ENCODE measurements around the gene IPO11. TPM values are rescaled to one million over a fixed set of nuclear protein-coding genes. Genes with fewer than 3 reads are reported as not detected.

Gene IPO11
- total RNA-seq, 1 donor from 2014 or later = 41.0 TPM

- no peak for TF ChIP-seq CTCF (conservative IDR thresholded peaks at IDR 0.05)
- Mint-ChIP-seq H3K9me3 (no peaks in the 10 kb centered on the region), H3K27me3 (no peaks in the 10 kb centered on the region), H3K4me3 (no peak overlapping the region), H3K4me1 (ENCODE audit: unreplicated experiment) (peaks cover 3% of the 10 kb centered on the region), H3K36me3 (peaks cover 23% of the 10 kb centered on the region), H3K27ac (no peak overlapping the region)
- DNase-seq (ENCODE audit: extremely low spot score, unreplicated experiment) = no peak
These were observed 36.0 kb downstream of the IPO11 start for GRCh38 chr5:62448528-62448927.

- peaks cover 28% of the 10 kb centered on the region for H3K36me3 Mint-ChIP-seq
- H3K27me3 Mint-ChIP-seq = no peaks in the 10 kb centered on the region
- no peaks in the 10 kb centered on the region for H3K9me3 Mint-ChIP-seq
- no peaks in the 10 kb centered on the region for H3K4me1 Mint-ChIP-seq (ENCODE audit: unreplicated experiment)
- no peak overlapping the region for H3K4me3 Mint-ChIP-seq
- no peak for DNase-seq (ENCODE audit: extremely low spot score, unreplicated experiment)
- no peak overlapping the region for H3K27ac Mint-ChIP-seq
- TF ChIP-seq CTCF (conservative IDR thresholded peaks at IDR 0.05) = no peak
These were observed 37.7 kb downstream of the IPO11 start for GRCh38 chr5:62450259-62450658.

- H3K27ac Mint-ChIP-seq = peak overlapping the region; percentile 80
- H3K4me3 Mint-ChIP-seq = peak overlapping the region; percentile 24
- DNase-seq (ENCODE audit: extremely low spot score, unreplicated experiment) = no peak
- no peaks in the 10 kb centered on the region for H3K27me3 Mint-ChIP-seq
- H3K36me3 Mint-ChIP-seq = peaks cover 21% of the 10 kb centered on the region
- peaks cover 7% of the 10 kb centered on the region for H3K4me1 Mint-ChIP-seq (ENCODE audit: unreplicated experiment)
- TF ChIP-seq CTCF (conservative IDR thresholded peaks at IDR 0.05) = no peak
- H3K9me3 Mint-ChIP-seq = no peaks in the 10 kb centered on the region
These were observed 44.5 kb downstream of the IPO11 start for GRCh38 chr5:62457071-62457470.

GRCh38 chr5:62460578-62460983, 48.0 kb downstream of the IPO11 start:
- DNase-seq (ENCODE audit: extremely low spot score, unreplicated experiment) = no peak
- peak; percentile 86 for TF ChIP-seq CTCF (conservative IDR thresholded peaks at IDR 0.05)

GRCh38 chr5:62461561-62461960, 49.0 kb downstream of the IPO11 start:
- Mint-ChIP-seq H3K4me1 (ENCODE audit: unreplicated experiment) (peaks cover 11% of the 10 kb centered on the region), H3K36me3 (peaks cover 5% of the 10 kb centered on the region), H3K27me3 (no peaks in the 10 kb centered on the region), H3K4me3 (no peak overlapping the region), H3K9me3 (no peaks in the 10 kb centered on the region), H3K27ac (no peak overlapping the region)
- no peak for DNase-seq (ENCODE audit: extremely low spot score, unreplicated experiment)
- no peak for TF ChIP-seq CTCF (conservative IDR thresholded peaks at IDR 0.05)

More at GRCh38 chr5:62460578-62460983, 48.0 kb downstream of the IPO11 start:
- Mint-ChIP-seq H3K36me3 (peaks cover 5% of the 10 kb centered on the region), H3K27ac (peak overlapping the region; percentile 27), H3K9me3 (no peaks in the 10 kb centered on the region), H3K27me3 (no peaks in the 10 kb centered on the region), H3K4me3 (no peak overlapping the region), H3K4me1 (ENCODE audit: unreplicated experiment) (peaks cover 7% of the 10 kb centered on the region)

Data from type B pancreatic cell (in vitro differentiated cells).